Stimulated activated CD8-positive, alpha-beta memory T cell treated with anti-CD3 and anti-CD28 coated beads, Interleukin-4, amount 100 ng/mL, for 24 hours (primary cell): ENCODE data around the gene SCGB3A1.

Experiments
- DNase-seq: peaks from one replicate; pipeline ENCODE4 v3.0.0-alpha.2; 2020; ENCODE audit warnings: low read depth

The SCGB3A1 gene

GRCh38 chr5:180586870-180587269 is 4.4 kb downstream of the SCGB3A1 start:
- no peak for DNase-seq

- no peak for DNase-seq
These were observed 5.1 kb downstream of the SCGB3A1 start for GRCh38 chr5:180586204-180586603.

- no peak for DNase-seq
These were observed 7.6 kb downstream of the SCGB3A1 start for GRCh38 chr5:180583738-180584137.

- no peak for DNase-seq
These were observed 10.6 kb downstream of the SCGB3A1 start for GRCh38 chr5:180580681-180581080.

- DNase-seq = no peak
These were observed 15.7 kb downstream of the SCGB3A1 start for GRCh38 chr5:180575571-180575970.

GRCh38 chr5:180568914-180569313 is 22.4 kb downstream of the SCGB3A1 start:
- DNase-seq = no peak

GRCh38 chr5:180563994-180564393 is 27.3 kb downstream of the SCGB3A1 start:
- no peak for DNase-seq

GRCh38 chr5:180558232-180558631 is 33.1 kb downstream of the SCGB3A1 start:
- DNase-seq = no peak

GRCh38 chr5:180557217-180557809 is 34.0 kb downstream of the SCGB3A1 start:
- DNase-seq = no peak

- DNase-seq = no peak
These were observed 36.0 kb downstream of the SCGB3A1 start for GRCh38 chr5:180555168-180555921.

- DNase-seq = no peak
These were observed 37.8 kb downstream of the SCGB3A1 start for GRCh38 chr5:180553530-180553929.

- no peak for DNase-seq
These were observed 42.7 kb downstream of the SCGB3A1 start for GRCh38 chr5:180548563-180548962.

- DNase-seq = no peak
These were observed 46.1 kb downstream of the SCGB3A1 start for GRCh38 chr5:180545248-180545647.

- DNase-seq = no peak
These were observed 49.6 kb downstream of the SCGB3A1 start for GRCh38 chr5:180541710-180542109.
